Mucosa of descending colon (tissue), 3 donors: ENCODE measurements around the gene CD300E. TPM values are rescaled to one million over a fixed set of nuclear protein-coding genes. Genes with fewer than 3 reads are reported as not detected.
A peak's percentile ranks its signal among the peaks of the same experiment; 100 is the strongest.
"Not testable (repeated sequence)": the region's sequence is repeated elsewhere in the genome, so short reads cannot be mapped to it uniquely, and the experiment has no call there.

Experiments
- ATAC-seq: fragments of 200-7000 bp; cut with Tn5 transposase; one replicate; pipeline ENCODE4 v1.9.1; 2020; ENCODE audit warnings: mild to moderate bottlenecking, moderate library complexity
- DNase-seq, 3 donors: peaks; one replicate each; pipeline ENCODE4 v3.0.0-alpha.2; 2020
- H3K36me3 ChIP-seq: fragments of 200-600 bp; one replicate; pipeline ENCODE4 v1.8.0; 2021; ENCODE audit warnings: low read depth, mild to moderate bottlenecking
- H3K4me1 ChIP-seq: fragments of 200-600 bp; one replicate; pipeline ENCODE4 v1.8.0; 2021; ENCODE audit warnings: low read depth, mild to moderate bottlenecking
- H3K4me3 ChIP-seq: fragments of 200-600 bp; one replicate; pipeline ENCODE4 v1.8.0; 2021; ENCODE audit warnings: mild to moderate bottlenecking
- H3K9me3 ChIP-seq: fragments of 200-600 bp; one replicate; pipeline ENCODE4 v1.8.0; 2021; ENCODE audit warnings: mild to moderate bottlenecking
- intact Hi-C, 2 donors: fragments of 100-400 bp; cut with DNase I in 1 of 2; cut with micrococcal nuclease in 1 of 2; formaldehyde crosslinking; loops; one replicate each; pipeline versions ENCODE4 v1.11.0 to v1.11.1; 2022; cut with DNase I, micrococcal nuclease
- total RNA-seq, 3 donors: library from RNA; stranded (reverse); fragmentation: NEBNext Ultra II Directional in 2 of 3; extraction: Animal tissue kit (Norgen Biotek cat#: 25700) in 2 of 3; gene quantifications; one replicate each; pipeline versions ENCODE4 v1.2.1 to v1.2.4, GENCODE V29; 2021 to 2023
- TF ChIP-seq, protein P1 (sequence below): fragments of 200-600 bp; IDR thresholded peaks from one replicate; pipeline ENCODE4 v1.8.0; 2022; ENCODE audit warnings: antibody characterized with exemption, mild to moderate bottlenecking
- donor health status: DM: no; HTN: no; CAD: no; lungs with moderate emphysema.
- donor health status: DM: no; HTN: no; CAD: no.
- donor health status: DM: no; HTN: yes; CAD: no.

CD300E gene
- total RNA-seq, 3 donors from 2014 or later = 0.47 to 0.53 TPM; not detected in 1

DNA sequence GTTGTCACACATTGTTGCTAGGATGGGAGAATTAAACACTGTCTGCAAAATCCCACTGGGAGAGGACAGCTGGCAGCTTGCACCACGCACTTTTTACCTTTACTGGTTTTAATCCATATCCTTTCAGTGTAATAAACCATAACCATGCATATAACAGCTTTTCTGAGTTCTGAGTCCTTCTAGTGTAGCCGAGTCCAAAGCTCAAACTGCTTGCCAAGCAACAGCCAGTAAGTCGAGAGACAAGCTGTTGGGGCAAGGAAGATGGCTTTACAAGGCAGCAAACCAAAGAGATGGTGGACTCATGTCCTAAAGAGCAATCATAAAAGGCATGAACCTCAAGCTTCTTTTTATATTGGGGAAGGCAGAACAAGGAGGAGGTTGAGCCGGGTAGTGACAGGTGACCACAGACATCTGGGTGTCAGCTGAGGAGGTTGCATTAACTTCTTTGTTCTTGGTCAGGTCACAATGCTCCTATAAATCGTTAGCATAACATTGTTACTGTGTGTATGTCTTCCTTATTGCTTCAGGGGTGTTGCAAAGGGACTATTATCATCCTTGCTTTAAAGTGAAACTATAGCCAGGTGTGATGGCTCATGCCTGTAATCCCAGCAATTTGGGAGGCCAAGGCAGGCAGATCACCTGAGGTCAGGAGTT lies 48.9 kb downstream of the CD300E start:
- DNase-seq (peak in 1 of 3 donors; percentile 27), ATAC-seq (peak; percentile 94)
- Histone ChIP-seq H3K36me3 (no peaks in the 10 kb centered on the region), H3K4me1 (no peaks in the 10 kb centered on the region), H3K9me3 (no peaks in the 10 kb centered on the region), H3K4me3 (no peak overlapping the region)
- intact Hi-C loops = no loop called here
- TF ChIP-seq, protein P1, sequence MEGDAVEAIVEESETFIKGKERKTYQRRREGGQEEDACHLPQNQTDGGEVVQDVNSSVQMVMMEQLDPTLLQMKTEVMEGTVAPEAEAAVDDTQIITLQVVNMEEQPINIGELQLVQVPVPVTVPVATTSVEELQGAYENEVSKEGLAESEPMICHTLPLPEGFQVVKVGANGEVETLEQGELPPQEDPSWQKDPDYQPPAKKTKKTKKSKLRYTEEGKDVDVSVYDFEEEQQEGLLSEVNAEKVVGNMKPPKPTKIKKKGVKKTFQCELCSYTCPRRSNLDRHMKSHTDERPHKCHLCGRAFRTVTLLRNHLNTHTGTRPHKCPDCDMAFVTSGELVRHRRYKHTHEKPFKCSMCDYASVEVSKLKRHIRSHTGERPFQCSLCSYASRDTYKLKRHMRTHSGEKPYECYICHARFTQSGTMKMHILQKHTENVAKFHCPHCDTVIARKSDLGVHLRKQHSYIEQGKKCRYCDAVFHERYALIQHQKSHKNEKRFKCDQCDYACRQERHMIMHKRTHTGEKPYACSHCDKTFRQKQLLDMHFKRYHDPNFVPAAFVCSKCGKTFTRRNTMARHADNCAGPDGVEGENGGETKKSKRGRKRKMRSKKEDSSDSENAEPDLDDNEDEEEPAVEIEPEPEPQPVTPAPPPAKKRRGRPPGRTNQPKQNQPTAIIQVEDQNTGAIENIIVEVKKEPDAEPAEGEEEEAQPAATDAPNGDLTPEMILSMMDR = no peak

DNA sequence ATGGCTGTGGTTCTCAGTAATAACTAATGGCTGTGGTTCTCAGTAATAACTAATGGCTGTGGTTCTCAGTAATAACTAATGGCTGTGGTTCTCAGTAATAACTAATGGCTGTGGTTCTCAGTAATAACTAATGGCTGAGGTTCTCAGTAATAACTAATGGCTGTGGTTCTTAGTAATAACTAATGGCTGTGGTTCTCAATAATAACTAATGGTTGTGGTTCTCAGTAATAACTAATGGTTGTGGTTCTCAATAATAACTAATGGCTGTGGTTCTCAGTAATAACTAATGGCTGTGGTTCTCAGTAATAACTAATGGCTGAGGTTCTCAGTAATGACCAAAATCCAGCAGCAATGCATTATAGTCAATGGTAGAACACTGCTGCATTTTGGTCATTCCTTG lies 49.9 kb downstream of the CD300E start:
- DNase-seq, H3K4me3 ChIP-seq, H3K36me3 ChIP-seq, ATAC-seq, intact Hi-C loops, H3K4me1 ChIP-seq, H3K9me3 ChIP-seq: not testable (repeated sequence)

DNA sequence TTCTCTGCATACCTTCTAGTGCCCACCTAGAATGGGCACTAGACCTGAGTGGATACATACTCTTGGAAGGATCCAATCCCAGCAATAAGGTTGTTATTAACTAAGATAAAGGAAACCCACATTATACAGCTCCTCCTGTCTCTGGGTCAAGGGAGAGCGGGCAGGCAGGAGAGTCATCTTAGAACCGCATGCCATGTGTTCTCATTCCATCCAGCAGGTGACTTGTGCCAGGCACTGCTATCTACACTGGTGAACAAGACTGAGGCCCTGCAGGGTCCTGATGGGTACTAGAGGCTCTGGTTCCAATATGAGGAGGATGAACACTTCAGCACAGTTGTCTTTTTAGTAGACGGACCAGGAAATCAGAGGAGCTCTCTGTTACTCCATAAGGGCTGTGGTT lies 50.4 kb downstream of the CD300E start:
- DNase-seq (no peak), ATAC-seq (no peak)
- TF ChIP-seq, protein P1 = no peak
- H3K4me3 ChIP-seq = no peak overlapping the region
- H3K4me1 ChIP-seq = no peaks in the 10 kb centered on the region
- H3K36me3 ChIP-seq = no peaks in the 10 kb centered on the region
- no peaks in the 10 kb centered on the region for H3K9me3 ChIP-seq
- intact Hi-C loops = no loop called here

DNA sequence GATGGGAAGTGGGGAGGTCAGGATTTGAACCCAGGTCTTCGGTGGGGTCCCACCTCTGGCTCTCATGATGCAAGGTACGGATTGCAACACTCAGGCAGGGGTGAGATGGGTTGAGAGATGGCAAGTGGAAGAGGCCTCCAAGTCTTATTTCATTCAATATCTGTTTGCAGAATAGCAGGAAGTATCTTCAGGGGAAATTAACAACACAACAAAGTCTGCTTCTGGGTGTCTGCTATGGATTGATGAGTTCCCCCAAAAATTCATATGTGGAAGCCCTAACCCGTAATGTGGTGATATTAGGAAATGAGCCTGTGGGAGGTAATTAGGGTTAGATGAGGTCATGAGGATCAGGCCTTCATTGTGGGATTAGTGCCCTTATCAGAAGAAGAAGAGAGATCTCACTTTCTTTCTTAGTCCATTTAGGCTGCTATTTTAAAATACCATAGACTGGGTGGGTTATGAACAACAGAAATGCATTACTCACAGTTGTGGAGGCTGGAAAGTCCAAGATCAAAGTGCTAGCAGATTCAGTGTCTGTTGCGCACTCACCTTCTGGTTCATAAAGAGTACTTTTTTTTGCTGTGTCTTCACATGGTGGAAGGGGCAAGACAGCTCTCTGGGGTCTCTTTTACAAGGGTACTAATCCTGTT lies 51.8 kb downstream of the CD300E start:
- Histone ChIP-seq H3K4me1 (no peaks in the 10 kb centered on the region), H3K36me3 (no peaks in the 10 kb centered on the region), H3K9me3 (no peaks in the 10 kb centered on the region), H3K4me3 (no peak overlapping the region)
- DNase-seq (no peak), ATAC-seq (no peak)
- TF ChIP-seq, protein P1 = no peak
- intact Hi-C loops = no loop called here

GRCh38 chr17:74569020-74570003 lies 54.2 kb downstream of the CD300E start:
- Histone ChIP-seq H3K9me3 (no peaks in the 10 kb centered on the region), H3K4me1 (no peaks in the 10 kb centered on the region), H3K4me3 (no peak overlapping the region), H3K36me3 (no peaks in the 10 kb centered on the region)
- peak in 2 of 3 donors; percentile 44 to 75 for DNase-seq
- TF ChIP-seq, protein P1 = no peak
- peak; percentile 55 for ATAC-seq
- intact Hi-C loops = no loop called here
